Stimulated activated CD8-positive, alpha-beta memory T cell treated with anti-CD3 and anti-CD28 coated beads, Interleukin-15, amount 100 ng/mL, for 48 hours (primary cell): ENCODE data around the gene CABP1.
A peak's percentile ranks its signal among the peaks of the same experiment; 100 is the strongest.
"Not testable (repeated sequence)": the region's sequence is repeated elsewhere in the genome, so short reads cannot be mapped to it uniquely, and the experiment has no call there.

Source experiments
- DNase-seq, 2 donors: peaks; one replicate each; pipeline ENCODE4 v3.0.0-alpha.2; 2020; ENCODE audit warnings: low read depth in 2 of 2

CABP1 gene

DNA sequence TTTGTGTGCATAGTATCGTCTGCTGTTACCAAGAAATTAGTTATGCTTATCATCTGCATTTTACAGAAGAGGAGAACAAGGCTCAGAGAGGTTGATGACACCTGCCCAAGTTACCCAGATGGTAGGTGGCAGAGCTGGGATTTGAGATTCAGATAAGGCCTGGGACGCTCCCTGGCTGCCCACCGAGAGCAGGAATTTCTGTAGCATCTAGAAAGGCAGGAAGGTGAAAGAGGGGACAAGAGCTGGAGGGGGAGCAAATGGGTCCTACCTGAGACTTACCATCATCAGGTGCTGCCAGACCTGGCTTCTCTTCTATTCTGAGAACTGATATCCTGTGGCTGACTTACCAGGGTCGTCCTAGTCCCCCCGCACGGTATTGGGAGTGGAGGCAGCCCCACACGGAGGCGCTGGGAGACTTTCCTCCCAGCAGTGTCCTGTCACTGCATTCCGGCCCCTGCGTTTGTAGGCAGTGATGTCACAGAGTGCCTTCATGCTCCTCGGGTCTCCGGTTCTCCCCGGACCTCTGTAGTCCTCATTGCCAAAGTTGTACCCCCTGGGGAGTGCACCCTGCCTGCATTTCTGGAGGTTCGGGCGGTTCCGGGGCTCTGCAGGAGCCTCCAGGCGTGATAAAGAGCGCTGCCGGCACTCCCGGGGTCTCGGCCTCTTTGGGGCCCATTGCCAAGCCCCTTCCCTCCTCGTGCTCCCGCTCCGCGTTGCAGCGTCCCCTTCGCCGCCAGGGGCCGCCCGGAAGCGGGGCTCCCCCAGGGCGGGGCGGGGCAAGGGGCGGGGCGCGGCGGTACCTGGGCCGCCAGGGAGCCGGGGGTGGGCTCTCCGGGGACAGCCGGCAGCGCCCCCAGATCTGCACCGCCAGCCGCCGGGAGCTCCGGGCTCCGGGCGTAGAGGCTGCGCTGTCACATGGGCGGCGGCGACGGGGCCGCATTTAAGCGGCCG is at the start of gene CABP1:
Gene CABP1 (plus strand): TSS at position 856 of the 951 bp plus-strand sequence. CDS start 60 bp downstream, at position 916.
- DNase-seq: peak; percentile 62 to 65

DNA sequence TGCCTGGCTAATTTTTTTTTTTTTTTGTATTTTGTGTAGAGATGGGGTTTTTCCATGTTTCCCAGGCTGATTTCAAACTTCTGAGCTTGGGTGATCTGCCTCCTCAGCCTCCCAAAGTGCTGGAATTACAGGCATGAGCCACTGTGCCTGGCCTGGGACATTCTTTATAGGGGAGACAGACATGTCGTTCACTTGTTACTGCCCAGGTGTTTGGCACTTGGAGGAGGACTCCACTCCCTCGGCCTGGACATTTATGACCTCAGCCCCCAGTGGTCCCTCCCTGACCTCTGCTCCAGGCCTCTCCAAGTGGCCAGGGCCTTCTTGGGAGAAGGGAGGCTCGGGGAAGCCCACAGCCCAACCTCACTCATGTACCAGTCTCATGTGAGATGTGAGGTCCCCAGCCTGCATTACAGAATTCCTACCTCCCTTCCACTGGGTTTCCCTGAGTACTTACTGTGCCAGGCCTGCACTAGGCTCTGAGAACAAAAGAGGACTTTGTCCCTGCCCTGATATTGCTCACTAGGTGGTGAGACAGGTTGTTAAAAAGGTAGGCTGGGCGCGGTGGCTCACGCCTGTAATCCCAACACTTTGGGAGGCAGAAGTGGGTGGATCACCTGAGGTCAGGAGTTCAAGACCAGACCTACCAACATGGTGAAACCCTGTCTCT is 49.6 kb upstream of the CABP1 start:
- DNase-seq: no peak

DNA sequence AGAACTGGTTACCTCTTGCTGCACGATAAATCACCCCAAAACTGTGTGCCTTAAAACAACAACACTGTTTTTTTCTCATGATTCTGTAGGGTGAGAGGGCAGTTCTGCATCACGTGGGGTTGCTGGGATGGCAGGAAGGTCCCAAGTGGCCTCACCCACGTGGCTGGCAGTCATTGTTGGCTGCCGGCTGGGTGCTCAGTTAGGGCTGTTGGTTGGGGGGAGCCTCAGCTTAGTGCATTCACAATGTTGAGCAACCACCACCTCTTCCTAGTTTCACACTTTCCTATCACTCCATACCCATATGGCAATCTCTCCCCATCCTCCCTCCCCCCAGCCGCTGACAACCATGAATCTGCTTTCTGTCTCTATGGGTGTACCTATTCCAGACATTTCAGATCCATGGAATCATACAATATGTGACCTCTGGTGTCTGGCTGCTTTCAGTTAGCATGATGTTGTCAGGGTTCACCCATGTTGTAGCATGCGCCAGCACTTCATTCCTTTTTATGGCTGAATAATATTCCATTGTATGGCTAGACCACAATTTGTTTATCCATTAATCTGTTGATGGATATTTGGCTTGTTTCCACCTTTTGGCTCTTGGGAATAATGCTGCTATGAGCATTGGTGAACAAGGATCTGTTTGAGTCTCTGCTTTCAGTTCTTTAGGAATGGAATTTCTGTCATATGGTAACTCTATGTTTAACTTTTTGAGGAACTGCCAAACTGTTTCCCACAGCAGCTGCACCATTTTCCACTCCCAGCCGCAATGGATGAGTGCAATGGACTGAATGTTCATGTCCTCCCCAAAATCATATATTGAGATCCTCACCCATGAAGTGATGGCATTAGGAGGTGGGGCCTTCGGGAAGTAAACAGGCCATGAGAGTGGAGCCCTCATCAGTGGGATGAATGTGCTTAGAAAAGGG is 48.0 kb upstream of the CABP1 start:
- no peak for DNase-seq

DNA sequence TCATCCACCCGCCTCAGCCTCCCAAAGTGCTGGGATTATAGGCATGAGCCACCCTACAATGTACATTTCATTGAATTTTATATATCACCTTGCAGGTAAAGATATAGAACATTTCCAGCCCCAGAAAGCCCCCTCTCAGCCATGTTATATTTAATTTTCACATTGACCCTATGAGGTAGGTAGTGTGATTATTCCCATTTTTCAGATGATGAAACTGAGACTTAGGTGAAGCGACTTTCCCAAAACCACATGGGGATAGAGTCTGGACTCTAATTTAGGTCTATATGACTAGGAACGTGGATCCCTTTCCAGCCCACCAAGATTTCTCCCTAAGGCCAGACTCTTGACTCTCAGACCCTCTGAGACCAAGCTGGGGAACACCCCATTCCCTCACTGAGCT is 43.5 kb upstream of the CABP1 start:
- DNase-seq: no peak

DNA sequence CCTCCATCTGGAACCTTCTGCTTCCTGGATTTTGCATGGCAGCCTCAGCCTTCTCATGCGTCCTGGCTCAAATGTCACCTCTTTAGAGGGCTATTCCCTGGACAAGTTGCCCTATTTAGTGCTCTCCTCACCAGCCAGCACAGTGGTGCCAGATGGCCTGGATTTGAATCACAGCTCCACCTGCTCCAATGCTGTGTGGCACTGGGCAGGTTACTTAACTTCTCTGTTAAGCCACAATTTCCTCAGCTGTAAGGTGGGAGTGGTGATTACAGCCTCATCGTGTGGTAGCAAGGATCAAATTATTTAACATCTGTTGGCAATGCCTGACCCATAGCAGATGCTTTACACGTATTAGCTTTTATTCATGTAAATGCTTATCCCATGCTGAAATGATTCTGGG is 42.6 kb upstream of the CABP1 start:
- no peak for DNase-seq

DNA sequence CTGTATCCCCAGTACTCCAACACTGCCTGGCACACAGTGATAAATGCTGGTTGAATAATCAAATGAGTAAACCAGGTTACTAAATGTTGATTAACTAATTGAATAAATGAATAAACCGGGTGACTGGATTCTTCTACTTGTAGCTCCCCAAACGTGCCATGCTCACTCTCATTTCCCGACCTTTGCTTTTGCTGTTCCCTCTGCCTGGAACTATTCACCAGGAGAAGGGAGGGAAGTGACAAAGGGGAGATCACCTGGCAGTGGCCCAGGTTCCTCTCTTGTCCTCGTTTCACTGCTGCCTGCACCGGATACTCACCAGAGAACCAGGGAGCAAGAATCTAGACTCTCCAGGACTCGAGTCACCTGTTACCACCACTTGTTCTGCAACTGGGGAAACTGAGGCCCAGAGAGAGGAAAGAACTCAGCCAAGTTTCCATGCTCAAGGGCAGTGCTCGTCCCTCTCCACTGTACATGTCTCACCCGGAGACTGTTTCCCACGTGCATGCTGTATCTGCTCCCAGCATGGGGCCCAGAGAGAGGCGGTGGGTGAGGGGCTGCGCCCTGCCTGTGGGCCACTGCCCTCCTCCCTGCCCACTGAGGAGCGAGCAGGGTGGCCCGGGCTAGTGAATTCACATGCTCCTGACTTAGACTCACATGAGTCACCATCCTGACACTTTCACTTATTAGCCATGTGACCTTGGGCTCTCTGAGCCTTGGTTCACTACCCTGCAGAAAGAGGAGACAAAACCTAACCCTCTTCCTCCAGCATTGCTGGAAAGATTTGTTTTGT is 41.6 kb upstream of the CABP1 start:
- DNase-seq: no peak

DNA sequence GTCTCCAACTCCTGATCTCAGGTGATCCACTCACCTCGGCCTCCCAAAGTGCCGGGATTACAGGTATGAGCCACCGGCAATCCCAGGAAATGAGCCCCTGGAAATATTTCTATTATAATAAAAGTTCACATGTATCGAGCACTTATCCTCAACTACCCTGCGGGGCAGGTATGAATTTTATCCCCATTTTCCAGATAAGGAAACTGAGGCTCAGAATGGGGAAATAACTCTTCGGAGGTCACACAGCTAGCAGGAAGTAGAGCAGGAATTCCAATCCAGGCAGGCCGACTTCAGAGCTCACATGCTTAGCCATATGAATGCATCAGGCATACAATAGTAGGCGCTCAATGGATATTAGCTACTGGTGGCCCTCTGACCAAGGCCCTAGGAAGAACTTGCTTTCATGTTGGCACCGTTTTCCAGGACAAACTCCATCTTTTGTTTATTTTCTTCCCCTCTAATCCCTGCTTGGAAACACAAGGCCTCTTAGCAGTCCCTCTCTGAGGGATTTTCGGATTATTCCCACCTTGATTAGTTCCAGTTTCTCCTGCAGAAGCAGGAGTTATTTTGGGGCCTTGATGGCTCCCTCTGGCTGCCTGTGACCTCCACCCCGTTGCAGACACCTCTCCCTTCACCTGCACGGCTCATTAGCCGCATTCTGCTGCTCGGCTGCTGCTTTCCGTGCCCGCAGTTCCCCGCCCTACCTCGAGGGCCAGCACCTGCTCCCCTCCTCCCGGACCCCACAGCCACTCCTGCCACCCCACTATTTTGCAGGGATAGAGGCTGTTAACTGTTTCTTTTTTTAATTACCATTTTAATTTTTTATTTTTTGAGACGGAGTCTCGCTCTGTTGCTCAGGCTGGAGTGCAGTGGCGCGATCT is 40.5 kb upstream of the CABP1 start:
- no peak for DNase-seq

DNA sequence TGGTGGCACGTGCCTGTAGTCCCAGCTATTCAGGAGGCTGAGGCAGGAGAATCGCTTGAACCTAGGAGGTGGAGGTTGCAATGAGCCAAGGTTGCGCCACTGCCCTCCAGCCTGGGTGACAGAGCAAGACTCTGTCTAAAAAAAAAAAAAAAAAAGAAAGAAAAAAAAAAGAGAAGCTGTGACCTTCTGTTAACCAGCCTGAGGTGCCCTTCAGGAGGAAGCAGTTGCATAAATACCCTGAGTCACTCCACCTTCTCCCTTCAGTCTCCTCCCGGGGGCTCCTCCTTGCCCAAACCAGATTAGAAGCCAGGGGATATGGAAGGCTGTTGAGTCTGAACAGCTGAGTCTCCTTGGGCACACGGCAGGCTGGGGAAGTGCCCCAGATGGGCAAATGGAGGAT is 38.0 kb upstream of the CABP1 start:
- not testable (repeated sequence) for DNase-seq

DNA sequence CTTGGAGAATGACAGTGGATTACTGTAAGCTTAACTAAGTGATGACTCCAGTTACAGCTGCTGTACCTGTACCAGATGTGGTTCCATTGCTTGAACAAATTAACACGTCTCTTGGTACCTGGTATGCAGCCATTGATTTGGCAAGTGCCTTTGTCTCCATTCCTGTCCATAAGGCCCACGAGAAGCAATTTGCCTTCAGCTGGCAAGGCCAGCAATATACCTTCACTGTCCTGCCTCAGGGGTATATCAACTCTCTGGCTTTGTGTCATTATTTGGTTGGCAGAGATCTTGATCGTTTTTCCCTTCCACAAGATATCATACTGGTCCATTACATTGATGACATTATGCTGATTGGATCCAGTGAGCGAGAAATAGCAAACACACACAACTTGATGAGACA is 29.9 kb upstream of the CABP1 start:
- DNase-seq: no peak

DNA sequence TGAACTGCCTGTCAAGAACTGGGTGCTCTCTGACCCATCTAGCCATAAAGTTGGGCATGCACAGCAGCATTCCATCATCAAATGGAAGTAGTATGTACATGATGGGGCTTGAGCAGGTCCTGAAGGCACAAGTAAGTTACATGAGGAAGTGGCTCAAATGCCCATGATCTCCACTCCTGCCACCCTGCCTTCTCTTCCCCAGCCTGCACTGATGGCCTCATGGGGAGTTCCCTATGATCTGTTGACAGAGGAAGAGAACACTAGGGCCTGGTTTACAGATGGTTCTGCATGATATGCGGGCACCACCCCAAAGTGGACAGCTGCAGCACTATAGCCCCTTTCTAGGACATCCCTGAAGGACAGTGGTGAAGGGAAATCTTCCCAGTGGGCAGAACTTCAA is 28.9 kb upstream of the CABP1 start:
- not testable (repeated sequence) for DNase-seq

DNA sequence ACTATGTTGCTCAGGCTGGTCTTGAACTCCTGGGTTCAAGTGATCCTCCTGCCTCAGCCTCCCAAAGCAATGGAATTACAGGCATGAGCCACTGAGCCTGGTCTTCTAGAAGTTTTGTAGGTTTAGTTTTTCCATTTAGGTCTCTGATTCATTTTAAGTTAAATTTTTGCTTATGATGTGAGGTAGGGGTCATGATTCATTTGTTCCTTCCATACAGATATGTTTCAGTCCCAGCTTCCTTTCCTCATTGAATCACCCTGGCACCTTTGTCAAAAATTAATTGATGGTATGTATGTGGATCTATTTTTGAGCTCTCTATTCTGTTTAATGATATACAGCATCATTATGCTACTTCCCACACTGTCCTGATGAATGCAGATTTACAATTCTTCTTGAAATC is 25.6 kb upstream of the CABP1 start:
- no peak for DNase-seq

DNA sequence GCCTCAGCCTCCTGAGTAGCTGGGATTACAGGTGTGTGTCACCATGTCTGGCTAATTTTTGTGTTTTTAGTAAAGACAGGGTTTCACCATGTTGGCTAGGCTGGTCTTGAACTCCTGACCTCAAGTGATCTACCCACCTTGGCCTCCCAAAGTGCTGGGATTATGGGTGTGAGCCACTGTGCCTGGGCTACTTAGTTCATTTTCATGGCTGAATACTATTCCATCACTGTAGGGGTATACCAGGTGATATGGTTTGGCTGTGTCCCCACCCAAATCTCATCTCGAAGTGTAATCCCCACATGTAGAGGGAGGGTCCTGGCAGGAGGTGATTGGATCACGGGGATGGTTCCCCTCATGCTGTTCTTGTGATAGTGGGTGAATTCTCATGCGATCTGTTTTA is 23.2 kb upstream of the CABP1 start:
- DNase-seq: not testable (repeated sequence)

DNA sequence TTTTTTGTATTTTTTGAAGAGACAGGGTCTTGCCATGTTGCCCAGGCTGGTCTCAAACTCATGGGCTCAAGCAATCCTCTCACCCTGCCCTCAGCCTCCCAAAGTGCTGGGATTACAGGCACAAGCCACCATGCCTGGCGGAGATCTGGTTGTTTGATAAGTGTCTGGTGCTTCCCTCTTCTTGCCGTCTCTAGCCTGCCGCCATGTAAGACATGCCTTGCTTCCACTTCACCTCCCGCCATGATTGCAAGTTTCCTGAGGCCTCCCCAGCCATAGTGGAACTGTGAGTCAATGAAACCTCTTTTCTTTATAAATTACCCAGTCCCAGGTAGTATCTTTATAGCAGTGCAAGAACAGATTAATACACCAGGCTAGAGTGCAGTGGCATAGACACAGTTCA is 22.7 kb upstream of the CABP1 start:
- DNase-seq: not testable (repeated sequence)

DNA sequence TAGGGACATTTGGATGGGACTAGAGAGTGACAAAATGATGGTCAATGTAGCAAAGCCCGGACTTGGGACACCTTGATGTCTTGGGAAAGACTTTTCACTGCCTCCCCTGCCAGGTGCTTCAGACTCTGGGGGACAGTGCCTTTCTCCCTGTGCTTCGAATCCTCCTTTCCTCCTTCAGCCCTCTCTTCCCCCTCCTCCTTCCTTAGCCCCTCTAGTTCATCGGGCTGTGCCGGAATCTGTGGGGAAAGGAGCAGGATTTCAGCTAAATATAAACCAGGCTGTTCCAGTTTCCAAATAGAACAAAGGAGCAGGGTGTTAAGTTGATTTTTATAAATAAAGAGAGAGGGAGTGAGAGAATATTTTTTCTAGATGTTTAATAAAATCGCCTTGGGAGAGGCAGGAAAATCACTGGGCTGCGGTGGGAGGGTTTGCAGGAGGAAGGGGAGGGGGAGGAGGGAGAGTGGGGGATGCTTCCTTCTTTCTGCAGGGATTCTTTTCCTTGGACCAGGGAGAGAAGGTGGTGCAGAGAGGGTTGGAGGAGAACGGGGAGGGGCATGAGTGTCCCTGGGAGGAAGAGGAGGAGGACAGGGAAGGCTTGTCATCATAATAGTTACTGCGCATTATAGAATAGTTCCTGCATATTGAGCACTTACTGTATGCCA is 21.3 kb upstream of the CABP1 start:
- no peak for DNase-seq

DNA sequence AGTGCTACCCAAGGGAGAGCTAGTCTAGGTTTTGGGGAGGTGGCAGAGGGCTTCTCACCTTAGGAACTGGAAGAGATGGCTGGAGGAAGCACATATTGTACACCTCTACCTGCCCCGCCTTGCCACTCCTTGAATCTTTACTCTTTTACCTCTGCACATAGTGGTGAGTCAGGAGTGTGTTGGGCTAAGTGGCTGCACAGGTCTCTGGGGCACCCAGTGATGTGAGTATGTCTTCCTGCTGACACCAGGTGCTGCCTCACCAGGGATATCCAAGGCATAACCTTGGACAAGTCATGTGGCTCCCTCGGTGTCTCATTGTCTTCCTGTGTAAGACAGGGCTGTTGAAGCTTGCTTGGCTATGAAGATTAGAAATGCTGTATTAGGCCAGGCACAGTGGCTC is 19.8 kb upstream of the CABP1 start:
- DNase-seq: no peak

DNA sequence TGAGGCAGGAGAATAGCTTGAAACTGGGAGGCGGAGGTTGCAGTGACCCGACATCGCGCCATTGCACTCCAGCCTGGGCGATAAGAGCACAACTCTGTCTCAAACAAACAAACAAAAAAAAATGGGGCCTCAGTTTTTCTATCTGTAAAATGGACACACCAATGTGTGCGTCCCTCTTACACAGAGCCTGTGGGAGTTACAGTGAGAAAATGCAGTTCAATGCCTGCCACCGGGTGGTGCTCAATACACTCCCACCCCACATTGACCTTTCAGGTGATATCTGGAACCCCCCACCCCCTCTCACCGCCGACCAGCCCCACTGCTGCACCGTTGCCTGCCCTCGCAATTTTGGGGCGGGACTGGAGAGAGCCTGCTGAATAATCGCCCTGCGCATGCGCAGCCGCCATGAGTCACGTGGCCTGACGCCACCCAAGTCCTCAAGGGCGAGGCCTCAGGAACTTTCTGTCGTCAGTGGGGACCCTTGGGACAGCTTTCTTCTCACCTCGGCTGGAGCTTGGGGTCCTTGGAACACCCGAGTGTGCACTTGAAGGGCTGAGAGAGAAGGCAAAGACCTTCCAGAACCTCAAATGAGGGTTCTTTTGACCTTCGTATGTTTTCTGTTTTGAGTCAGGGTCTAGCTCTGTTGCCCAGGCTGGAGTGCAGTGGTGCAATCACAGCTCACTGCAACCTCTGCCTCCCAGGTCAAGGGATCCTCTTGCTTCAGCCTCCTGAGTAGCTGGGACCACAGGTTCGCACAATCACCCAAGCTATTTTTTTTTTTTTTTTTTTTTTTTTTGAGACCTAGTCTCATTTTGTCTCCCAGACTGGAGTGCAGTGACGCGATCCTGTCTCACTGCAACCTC is 14.6 kb upstream of the CABP1 start:
- no peak for DNase-seq

DNA sequence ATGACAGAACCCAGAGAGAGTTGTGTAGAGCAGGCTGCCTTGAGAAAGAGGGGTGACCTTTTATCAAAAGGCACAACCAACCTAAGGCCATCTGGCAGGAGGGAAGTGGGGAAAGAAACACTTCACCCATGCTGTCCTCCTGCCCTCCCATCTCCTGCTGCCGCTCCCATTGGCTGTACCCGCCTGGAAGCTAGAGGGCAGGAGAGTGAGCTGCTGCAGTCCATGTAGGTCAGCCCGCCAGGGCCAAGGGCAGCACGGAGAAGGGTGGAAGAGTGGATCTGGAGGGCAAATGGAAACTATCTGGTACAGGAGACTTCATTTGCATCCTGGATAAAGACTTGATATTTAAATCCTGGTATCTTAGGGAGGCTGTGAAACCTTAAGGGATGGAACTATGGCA is 11.5 kb upstream of the CABP1 start:
- no peak for DNase-seq

DNA sequence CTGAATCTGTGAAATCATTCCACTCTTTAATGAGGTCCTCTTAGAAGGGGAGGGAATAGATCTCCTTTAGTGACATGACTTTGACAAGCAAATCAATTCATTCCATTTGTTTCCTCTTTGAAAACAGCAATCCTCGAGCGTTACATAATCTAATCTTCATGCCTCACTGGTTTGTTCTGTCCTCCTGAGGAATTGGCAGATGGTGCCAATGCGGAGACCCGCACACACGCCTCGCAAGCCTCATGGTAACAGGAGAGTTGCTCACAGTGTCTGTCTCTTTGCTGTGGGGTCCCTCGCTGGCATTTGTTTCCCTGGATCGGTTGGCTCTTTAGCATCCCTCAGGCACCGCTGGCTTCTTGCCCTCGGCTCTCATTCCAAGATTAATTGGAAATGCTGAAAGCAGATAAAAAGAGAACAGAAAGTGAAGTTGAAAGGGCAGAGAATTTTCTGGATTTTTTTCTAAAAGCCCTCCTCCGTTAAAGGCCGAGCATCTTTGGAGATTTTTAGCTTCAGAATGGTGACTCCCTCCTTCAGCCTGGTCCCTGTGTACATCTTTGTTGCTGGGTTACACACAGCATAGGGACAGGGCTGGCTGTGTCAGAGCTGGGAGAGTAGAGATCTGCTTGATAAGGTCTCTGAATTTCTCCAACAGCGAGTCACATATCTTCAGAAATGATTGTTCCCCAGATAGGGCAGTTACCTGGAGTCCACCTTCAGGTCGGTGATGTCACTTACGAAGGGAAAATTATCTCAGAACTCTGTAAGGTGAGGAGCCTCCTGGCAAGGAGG is 10.1 kb upstream of the CABP1 start:
- DNase-seq: no peak
